Superior temporal gyrus (tissue), 1 donor: ENCODE results near the gene PFDN5.
"Not testable (repeated sequence)": the region's sequence is repeated elsewhere in the genome, so short reads cannot be mapped to it uniquely, and the experiment has no call there.

Experiments
- DNase-seq: peaks from one replicate; pipeline ENCODE4 v3.0.0-alpha.2; 2016; ENCODE audit errors: extremely low spot score

PFDN5 gene

GRCh38 chr12:53327435-53328042 is 32.2 kb downstream of the PFDN5 start:
- DNase-seq = peak; percentile 74

- no peak for DNase-seq
Measured at GRCh38 chr12:53328043-53328435, 32.7 kb downstream of the PFDN5 start.

GRCh38 chr12:53330671-53331070 is 35.3 kb downstream of the PFDN5 start:
- no peak for DNase-seq

- DNase-seq = not testable (repeated sequence)
Measured at GRCh38 chr12:53332339-53332738, 37.0 kb downstream of the PFDN5 start.

GRCh38 chr12:53332744-53333143 is 37.4 kb downstream of the PFDN5 start:
- DNase-seq = no peak

GRCh38 chr12:53333289-53333688 is 37.9 kb downstream of the PFDN5 start:
- DNase-seq = no peak

- DNase-seq = no peak
Measured at GRCh38 chr12:53333845-53334244, 38.5 kb downstream of the PFDN5 start.

GRCh38 chr12:53334822-53335221 is 39.5 kb downstream of the PFDN5 start:
- no peak for DNase-seq

- DNase-seq = no peak
Measured at GRCh38 chr12:53336181-53336681, 40.9 kb downstream of the PFDN5 start, which contains the start of gene SP7. Gene SP7 (minus strand): TSS chr12:53336354. CDS start chr12:53335646, 708 bp downstream.

GRCh38 chr12:53338017-53338416 is 42.7 kb downstream of the PFDN5 start:
- DNase-seq = no peak

GRCh38 chr12:53338916-53339315 is 43.6 kb downstream of the PFDN5 start:
- no peak for DNase-seq

GRCh38 chr12:53340398-53340797 is 45.1 kb downstream of the PFDN5 start:
- DNase-seq = no peak

- DNase-seq = no peak
Measured at GRCh38 chr12:53343449-53343848, 48.1 kb downstream of the PFDN5 start.

- no peak for DNase-seq
Measured at GRCh38 chr12:53343969-53344368, 48.6 kb downstream of the PFDN5 start.

- no peak for DNase-seq
Measured at GRCh38 chr12:53344487-53344823, 49.1 kb downstream of the PFDN5 start.

GRCh38 chr12:53344824-53345485 is 49.6 kb downstream of the PFDN5 start:
- DNase-seq = peak; percentile 89

GRCh38 chr12:53345486-53346188 is 50.3 kb downstream of the PFDN5 start:
- no peak for DNase-seq

- no peak for DNase-seq
Measured at GRCh38 chr12:53346491-53346890, 51.1 kb downstream of the PFDN5 start.

GRCh38 chr12:53347905-53348304 is 52.6 kb downstream of the PFDN5 start:
- no peak for DNase-seq
